ENCODE results near the gene CEP83.
A peak's percentile ranks its signal among the peaks of the same experiment; 100 is the strongest.

The CEP83 gene

GRCh38 chr12:94269316-94269999 lies 190.2 kb downstream of the CEP83 start:
- no peak for DNase-seq (ENCODE audit: low read depth in 2 of 2)

GRCh38 chr12:94267921-94268471 lies 191.7 kb downstream of the CEP83 start:
- no peak for DNase-seq (ENCODE audit: low read depth in 2 of 2)

GRCh38 chr12:94267537-94267872 lies 192.2 kb downstream of the CEP83 start:
- DNase-seq (ENCODE audit: low read depth in 2 of 2), result no peak

- no peak for DNase-seq (ENCODE audit: low read depth in 2 of 2)
Measured at GRCh38 chr12:94266796-94267536, 192.7 kb downstream of the CEP83 start.

- DNase-seq (ENCODE audit: low read depth in 2 of 2), result no peak
Measured at GRCh38 chr12:94265966-94266745, 193.5 kb downstream of the CEP83 start.

GRCh38 chr12:94265539-94265938 lies 194.1 kb downstream of the CEP83 start:
- no peak for DNase-seq (ENCODE audit: low read depth in 2 of 2)

- DNase-seq (ENCODE audit: low read depth in 2 of 2), result no peak
Measured at GRCh38 chr12:94264736-94265485, 194.8 kb downstream of the CEP83 start.

- DNase-seq (ENCODE audit: low read depth in 2 of 2), result no peak
Measured at GRCh38 chr12:94263905-94264561, 195.6 kb downstream of the CEP83 start.

GRCh38 chr12:94263011-94263811 lies 196.5 kb downstream of the CEP83 start:
- DNase-seq (ENCODE audit: low read depth in 2 of 2), result peak; percentile 56 to 58

GRCh38 chr12:94262228-94263010 lies 197.2 kb downstream of the CEP83 start:
- DNase-seq (ENCODE audit: low read depth in 2 of 2), result peak; percentile 44 to 52

- DNase-seq (ENCODE audit: low read depth in 2 of 2), result no peak
Measured at GRCh38 chr12:94261786-94262185, 197.9 kb downstream of the CEP83 start.

GRCh38 chr12:94261119-94261518 lies 198.5 kb downstream of the CEP83 start:
- no peak for DNase-seq (ENCODE audit: low read depth in 2 of 2)

- DNase-seq (ENCODE audit: low read depth in 2 of 2), result no peak
Measured at GRCh38 chr12:94260717-94261116, 198.9 kb downstream of the CEP83 start.

GRCh38 chr12:94260017-94260416 lies 199.7 kb downstream of the CEP83 start:
- DNase-seq (ENCODE audit: low read depth in 2 of 2), result no peak

- DNase-seq (ENCODE audit: low read depth in 2 of 2), result no peak
Measured at GRCh38 chr12:94258593-94258992, 201.1 kb downstream of the CEP83 start.
